CD4-positive, alpha-beta T cell (primary cell): ENCODE data around the gene MIER1. TPM values are rescaled to one million over a fixed set of nuclear protein-coding genes. Genes with fewer than 3 reads are reported as not detected.
"Not testable (repeated sequence)": the region's sequence is repeated elsewhere in the genome, so short reads cannot be mapped to it uniquely, and the experiment has no call there.

Source experiments
- ATAC-seq: fragments of 200-7000 bp; cut with Tn5 transposase; one replicate; pipeline ENCODE4 v1.10.0; 2022; ENCODE audit warnings: mild to moderate bottlenecking; ENCODE audit not compliant: poor library complexity
- CTCF ChIA-PET: fragments of 350-600 bp; sonication (Branson Sonifier 250); formaldehyde crosslinking; loops from one replicate; lab custom pipeline; 2021; ENCODE audit warnings: antibody characterized with exemption, inconsistent platforms; lab: Charles Lee
- POLR2A ChIA-PET: fragments of 350-600 bp; sonication (Branson Sonifier 250); formaldehyde crosslinking; loops from one replicate; lab custom pipeline; 2021; ENCODE audit warnings: antibody characterized with exemption, inconsistent platforms; lab: Charles Lee
- DNase-seq, 14 experiments: peaks; one replicate each; pipeline ENCODE4 v3.0.0-alpha.2; 2013 to 2020; ENCODE audit warnings: mixed read lengths in 2 of 14
- H3K27ac ChIP-seq, 2 donors: one replicate each; pipeline versions ENCODE4 v1.5.1 to v1.7.0; 2013; ENCODE audit warnings: low read length in 2 of 2, low read depth in 1 of 2, mild to moderate bottlenecking in 1 of 2
- H3K27me3 ChIP-seq, 2 experiments: 1 replicate in 1 of 2; 2 replicates in 1 of 2; pipeline versions ENCODE4 v1.6.1 to v1.7.0; 2013; ENCODE audit warnings: low read length in 2 of 2, control low read depth in 1 of 2, mild to moderate bottlenecking in 1 of 2, moderate library complexity in 1 of 2; ENCODE audit not compliant: insufficient read depth in 2 of 2, control insufficient read depth in 1 of 2
- H3K36me3 ChIP-seq: one replicate; pipeline ENCODE4 v1.6.1; 2013; ENCODE audit warnings: low read length, control low read depth; ENCODE audit not compliant: insufficient read depth
- H3K4me1 ChIP-seq: one replicate; pipeline ENCODE4 v1.6.1; 2013; ENCODE audit warnings: low read length, control low read depth; ENCODE audit not compliant: insufficient read depth
- H3K4me3 ChIP-seq: one replicate; pipeline ENCODE4 v1.5.1; 2013; ENCODE audit warnings: mild to moderate bottlenecking, low read length, moderate library complexity
- H3K9me3 ChIP-seq, 2 experiments: 1 replicate in 1 of 2; 2 replicates in 1 of 2; pipeline versions ENCODE4 v1.6.1 to v1.7.0; 2013; ENCODE audit warnings: low read length in 2 of 2, mild to moderate bottlenecking in 2 of 2, control low read depth in 1 of 2, moderate library complexity in 1 of 2; ENCODE audit not compliant: control insufficient read depth in 1 of 2, insufficient read depth in 1 of 2
- H3K27ac Mint-ChIP-seq: one replicate; pipeline ENCODE4 v1.8.0; 2020; ENCODE audit warnings: mixed read lengths
- H3K27me3 Mint-ChIP-seq: one replicate; pipeline ENCODE4 v1.8.0; 2021; ENCODE audit warnings: mixed read lengths
- H3K36me3 Mint-ChIP-seq: one replicate; pipeline ENCODE4 v1.8.0; 2021; ENCODE audit warnings: low read depth, mixed read lengths
- H3K4me1 Mint-ChIP-seq: one replicate; pipeline ENCODE4 v1.8.0; 2021; ENCODE audit warnings: low read depth, mixed read lengths
- H3K4me3 Mint-ChIP-seq: one replicate; pipeline ENCODE4 v1.8.0; 2020; ENCODE audit warnings: mild to moderate bottlenecking, mixed read lengths
- H3K9me3 Mint-ChIP-seq: one replicate; pipeline ENCODE4 v1.8.0; 2020; ENCODE audit warnings: mixed read lengths
- CTCF ChIP-seq: fragments of 200-600 bp; IDR thresholded peaks from one replicate; pipeline ENCODE4 v1.8.0; 2022; ENCODE audit warnings: antibody characterized with exemption, mild to moderate bottlenecking
- intact Hi-C, 2 experiments: fragments of 100-400 bp; cut with DNase I in 1 of 2; cut with micrococcal nuclease in 1 of 2; formaldehyde crosslinking; loops; one replicate each; pipeline versions ENCODE4 v1.15.1 to v1.9.0; 2023 to 2025; cut with DNase I, micrococcal nuclease
- total RNA-seq, 174 experiments: library from RNA in 2 of 174; stranded (reverse) in 2 of 174; gene quantifications; one replicate each; pipeline ENCODE4 v1.2.3 and lab custom pipeline; 2021 to 2026

MIER1 gene
- total RNA-seq, 2 experiments from 2014 or later, result 106 to 107 TPM

- Mint-ChIP-seq H3K4me3 (no peak overlapping the region), H3K9me3 (no peaks in the 10 kb centered on the region), H3K27ac (no peak overlapping the region), H3K27me3 (no peaks in the 10 kb centered on the region), H3K36me3 (peaks cover 95% of the 10 kb centered on the region), H3K4me1 (peaks cover 43% of the 10 kb centered on the region)
- H3K4me3 ChIP-seq, result no peak overlapping the region
- intact Hi-C loops, result loop anchor here in 1 of 2 experiments (5.0 to 10.0 kb wide), 2 partner anchors 36 to 204 kb away; no protein-coding TSS in a partner anchor
- H3K27ac ChIP-seq, result no peak overlapping the region
- H3K4me1 ChIP-seq, result no peaks in the 10 kb centered on the region
- H3K27me3 ChIP-seq, result no peaks in the 10 kb centered on the region
- no peak for ATAC-seq
- ChIA-PET CTCF (no interaction called here), POLR2A (no interaction called here)
- peaks cover 80% of the 10 kb centered on the region for H3K36me3 ChIP-seq
- DNase-seq, result no peak
- no peaks in the 10 kb centered on the region for H3K9me3 ChIP-seq
- TF ChIP-seq CTCF, result no peak
Observed at GRCh38 chr1:66968574-66968973, 43.8 kb downstream of the MIER1 start.

GRCh38 chr1:66978201-66978600 lies 53.4 kb downstream of the MIER1 start:
- no peak for ATAC-seq
- no peaks in the 10 kb centered on the region for H3K9me3 Mint-ChIP-seq
- H3K36me3 Mint-ChIP-seq, result peaks cover 85% of the 10 kb centered on the region
- Histone ChIP-seq H3K36me3 (peaks cover 72% of the 10 kb centered on the region), H3K27ac (no peak overlapping the region), H3K4me1 (no peaks in the 10 kb centered on the region), H3K4me3 (no peak overlapping the region), H3K9me3 (no peaks in the 10 kb centered on the region), H3K27me3 (no peaks in the 10 kb centered on the region)
- ChIA-PET CTCF (interaction anchor here (0.7 kb wide), 1 partner anchor 19 kb away, joined by 3 read pairs; no protein-coding TSS in a partner anchor), POLR2A (no interaction called here)
- intact Hi-C loops, result no loop called here
- no peak overlapping the region for H3K4me3 Mint-ChIP-seq
- H3K4me1 Mint-ChIP-seq, result peaks cover 40% of the 10 kb centered on the region
- no peaks in the 10 kb centered on the region for H3K27me3 Mint-ChIP-seq
- H3K27ac Mint-ChIP-seq, result peak overlapping the region; percentile 89
- no peak for DNase-seq
- no peak for TF ChIP-seq CTCF

- peaks cover 40% of the 10 kb centered on the region for H3K4me1 Mint-ChIP-seq
- DNase-seq, H3K27me3 Mint-ChIP-seq, H3K4me3 Mint-ChIP-seq, H3K9me3 Mint-ChIP-seq, H3K4me1 ChIP-seq, H3K27me3 ChIP-seq, H3K4me3 ChIP-seq, CTCF ChIA-PET, POLR2A ChIA-PET, ATAC-seq, H3K9me3 ChIP-seq, H3K27ac ChIP-seq: not testable (repeated sequence)
- intact Hi-C loops, result loop anchor here (5.0 kb wide), 3 partner anchors 73 to 443 kb away; partner anchors contain the start of gene SLC35D1 (in 1 of the 2)
- H3K36me3 ChIP-seq, result peaks cover 76% of the 10 kb centered on the region
- H3K27ac Mint-ChIP-seq, result peak overlapping the region; percentile 89
- peaks cover 90% of the 10 kb centered on the region for H3K36me3 Mint-ChIP-seq
Observed at GRCh38 chr1:66979621-66980020, 54.8 kb downstream of the MIER1 start.
